ENCODE results near the gene SLC37A2.
"Not testable (repeated sequence)": the region's sequence is repeated elsewhere in the genome, so short reads cannot be mapped to it uniquely, and the experiment has no call there.

The SLC37A2 gene

DNA sequence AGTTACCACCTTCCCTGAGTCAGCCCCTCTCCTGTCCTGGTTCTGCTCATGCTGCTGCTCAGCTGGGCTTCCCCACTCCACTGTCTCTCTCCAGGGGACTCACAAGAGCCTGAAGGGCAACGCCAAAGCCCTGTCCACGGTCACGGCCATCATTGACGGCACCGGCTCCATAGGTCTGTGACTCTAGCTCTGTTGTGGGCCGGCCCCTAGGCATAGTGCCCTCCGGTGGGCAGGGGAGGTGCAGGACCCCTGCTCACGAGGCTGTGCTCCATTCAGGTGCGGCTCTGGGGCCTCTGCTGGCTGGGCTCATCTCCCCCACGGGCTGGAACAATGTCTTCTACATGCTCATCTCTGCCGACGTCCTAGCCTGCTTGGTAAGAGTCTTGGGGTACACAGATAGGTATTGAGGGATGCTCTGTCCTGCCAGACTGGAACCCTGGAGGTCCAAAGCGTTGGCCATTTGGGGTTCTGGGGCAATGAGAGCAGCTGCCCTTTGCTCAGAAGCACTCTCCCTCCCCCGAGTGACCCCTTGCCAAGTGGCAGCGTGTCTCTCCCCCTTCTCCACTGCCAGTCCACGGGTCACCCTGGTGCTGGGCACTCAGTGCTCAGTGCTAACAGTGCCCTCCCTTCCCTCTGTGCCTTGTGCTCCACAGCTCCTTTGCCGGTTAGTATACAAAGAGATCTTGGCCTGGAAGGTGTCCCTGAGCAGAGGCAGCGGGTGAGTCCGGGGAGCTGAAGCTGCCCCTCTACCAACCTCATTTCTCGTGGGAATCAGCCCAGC, 22.4 kb downstream of the SLC37A2 start:
- DNase-seq, result no peak

DNA sequence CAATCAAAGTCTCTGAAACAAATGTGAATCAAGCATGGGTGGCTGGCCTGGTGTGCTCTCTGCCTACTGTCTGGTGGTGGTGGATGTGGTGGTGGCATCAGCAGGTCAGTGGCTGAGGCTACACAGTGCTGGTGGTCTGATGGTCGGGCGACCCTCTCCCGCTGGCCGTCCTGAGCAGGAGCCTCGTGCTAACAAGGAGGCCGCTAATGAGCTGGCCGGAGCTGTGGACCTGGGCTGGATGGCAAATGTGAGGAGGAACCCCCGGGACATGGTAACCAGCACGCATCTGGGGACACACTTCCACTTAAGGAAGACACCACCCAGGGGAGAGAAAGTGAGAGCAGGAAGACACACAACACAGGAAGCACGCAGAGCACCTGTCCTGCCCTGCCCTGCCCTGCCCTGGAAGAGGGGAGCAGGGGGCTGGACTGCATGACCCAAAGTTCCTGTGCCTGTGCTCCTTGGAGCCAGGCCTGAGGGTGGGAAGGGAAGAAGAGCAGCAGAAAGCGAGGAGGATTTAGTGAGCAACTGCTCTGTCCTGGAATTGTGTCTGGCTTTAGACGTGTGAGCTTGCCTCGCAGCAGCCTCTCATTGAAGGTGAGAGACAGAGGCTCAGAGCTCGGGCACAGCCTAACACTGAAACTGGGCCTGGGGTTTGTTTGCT, 23.7 kb downstream of the SLC37A2 start:
- DNase-seq, result no peak

DNA sequence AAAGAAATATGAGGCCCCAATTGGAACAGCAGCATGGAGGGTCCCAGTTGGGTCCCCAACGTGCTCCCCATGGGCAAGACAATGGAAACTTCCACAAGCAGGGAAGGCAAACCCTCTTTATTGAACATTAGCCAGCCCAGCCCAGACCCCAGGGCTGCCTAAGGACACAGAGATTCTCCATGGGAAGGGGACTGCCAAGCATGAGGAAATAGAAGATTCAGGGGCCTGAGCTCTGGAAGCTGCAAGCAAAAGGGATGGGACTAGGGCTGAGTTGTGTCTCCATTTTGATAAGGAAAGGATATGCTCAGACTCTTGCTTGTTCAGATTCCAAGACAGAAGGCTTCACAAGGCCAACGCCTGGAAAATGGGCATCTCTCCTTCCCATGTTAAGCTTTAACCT, 25.0 kb downstream of the SLC37A2 start:
- no peak for DNase-seq

DNA sequence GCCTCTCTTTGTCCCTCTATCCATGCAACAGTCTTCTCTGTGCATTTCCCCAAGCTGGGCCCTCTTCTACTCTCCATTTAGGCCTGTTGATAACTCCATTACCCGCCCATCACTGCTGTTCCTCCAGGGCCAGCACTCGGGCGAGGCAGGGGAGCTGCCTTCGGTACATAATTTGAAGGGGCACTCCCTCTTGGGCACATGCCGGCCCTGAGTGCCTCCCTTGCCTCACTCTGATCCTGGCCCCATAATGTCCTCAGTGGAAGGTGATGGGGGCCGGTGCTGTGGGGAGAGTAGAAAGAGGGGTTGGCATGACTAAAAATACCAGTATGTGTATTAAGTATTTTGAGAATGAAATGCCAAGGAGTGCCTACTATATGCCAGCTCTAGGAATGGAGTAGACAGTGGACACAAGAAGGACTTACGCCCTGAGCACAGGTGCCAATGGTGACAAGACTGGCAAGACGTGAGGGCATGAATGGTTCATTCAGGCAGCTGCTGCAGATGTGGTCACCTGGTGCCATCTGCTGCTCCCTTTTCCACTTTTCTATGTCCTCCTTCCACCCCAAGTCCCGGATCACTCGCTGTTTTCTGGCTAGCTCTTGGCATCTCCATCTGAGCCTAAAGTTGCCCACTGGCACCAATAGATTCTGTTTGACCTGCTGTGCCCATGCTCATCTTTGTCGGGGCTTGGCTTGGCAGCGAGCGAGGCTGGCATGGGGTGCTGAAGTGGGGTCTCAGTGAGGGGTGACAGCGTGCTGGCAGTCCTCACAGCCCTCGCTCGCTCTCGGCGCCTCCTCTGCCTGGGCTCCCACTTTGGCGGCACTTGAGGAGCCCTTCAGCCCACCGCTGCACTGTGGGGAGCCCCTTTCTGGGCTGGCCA, 25.7 kb downstream of the SLC37A2 start:
- no peak for DNase-seq

DNA sequence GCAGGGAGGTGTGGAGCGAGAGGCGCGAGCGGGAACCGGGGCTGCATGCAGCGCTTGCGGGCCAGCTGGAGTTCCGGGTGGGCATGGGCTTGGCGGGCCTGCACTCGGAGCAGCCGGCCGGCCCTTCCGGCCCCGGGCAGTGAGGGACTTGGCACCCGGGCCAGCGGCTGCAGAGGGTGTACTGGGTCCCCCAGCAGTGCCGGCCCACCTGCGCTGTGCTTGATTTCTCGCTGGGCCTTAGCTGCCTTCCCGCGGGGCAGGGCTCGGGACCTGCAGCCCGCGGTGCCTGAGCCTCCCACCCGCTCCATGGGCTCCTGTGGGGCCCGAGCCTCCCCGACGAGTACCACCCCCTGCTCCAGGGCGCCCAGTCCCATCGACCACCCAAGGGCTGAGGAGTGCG, 26.4 kb downstream of the SLC37A2 start:
- DNase-seq, result not testable (repeated sequence)

DNA sequence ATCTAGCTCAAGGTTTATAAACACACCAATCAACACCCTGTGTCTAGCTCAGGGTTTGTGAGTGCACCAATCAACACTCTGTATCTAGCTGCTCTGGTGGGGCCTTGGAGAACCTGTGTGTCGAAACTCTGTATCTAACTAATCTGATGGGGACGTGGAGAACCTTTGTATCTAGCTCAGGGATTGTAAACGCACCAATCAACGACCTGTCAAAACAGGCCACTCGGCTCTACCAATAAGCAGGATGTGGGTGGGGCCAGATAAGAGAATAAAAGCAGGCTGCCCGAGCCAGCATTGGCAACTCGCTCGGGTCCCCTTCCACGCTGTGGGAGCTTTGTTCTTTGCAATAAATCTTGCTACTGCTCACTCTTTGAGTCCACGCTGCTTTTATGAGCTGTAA, 27.0 kb downstream of the SLC37A2 start:
- not testable (repeated sequence) for DNase-seq

DNA sequence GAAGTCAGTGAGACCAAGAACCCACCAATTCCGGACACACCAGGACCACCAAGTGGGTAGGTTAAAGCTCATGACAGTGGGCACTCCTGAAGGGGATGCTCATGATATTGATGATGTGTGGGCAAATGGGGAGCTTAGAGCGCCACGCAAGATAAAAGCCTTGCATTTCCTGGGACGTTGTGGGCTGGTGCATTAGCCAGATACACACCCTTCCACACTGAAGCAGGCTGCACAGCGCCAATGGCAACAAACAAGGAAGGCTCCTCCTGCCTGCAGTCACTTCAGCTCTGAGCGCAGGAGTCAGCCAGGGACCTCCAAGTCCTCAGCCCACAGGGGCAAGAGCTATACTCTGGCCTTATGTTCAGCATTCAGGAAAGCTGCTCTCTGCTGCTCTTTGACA, 27.7 kb downstream of the SLC37A2 start:
- no peak for DNase-seq

DNA sequence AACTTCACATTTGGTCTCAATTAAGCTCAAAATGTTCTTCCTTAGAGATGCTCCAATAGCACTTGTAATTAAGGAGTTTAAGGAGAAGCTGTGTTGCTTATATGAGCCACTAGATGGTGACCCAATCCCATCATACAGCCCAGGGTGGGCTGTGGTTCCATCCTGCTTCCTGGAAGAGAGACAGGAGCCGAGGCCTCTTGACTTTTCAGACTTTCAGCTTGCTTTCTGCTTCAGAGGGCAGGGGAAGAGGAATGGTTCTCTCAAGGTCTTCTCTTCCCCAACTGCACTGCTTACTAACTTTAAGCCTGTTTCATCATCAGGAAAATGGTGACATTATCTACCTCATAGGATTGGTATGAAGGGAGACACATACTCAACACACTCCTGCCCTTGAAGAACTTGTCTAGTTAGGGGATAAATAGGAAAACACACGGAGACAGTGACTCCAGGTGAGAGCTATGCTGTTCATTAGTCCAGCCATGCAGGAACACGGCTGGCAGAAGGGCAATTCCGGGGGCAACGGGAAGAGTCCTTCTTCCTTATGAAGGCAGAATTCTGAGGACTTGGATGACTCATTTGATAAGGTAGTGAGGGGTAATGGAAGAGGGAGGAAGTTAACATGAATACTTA, 28.3 kb downstream of the SLC37A2 start:
- no peak for DNase-seq

DNA sequence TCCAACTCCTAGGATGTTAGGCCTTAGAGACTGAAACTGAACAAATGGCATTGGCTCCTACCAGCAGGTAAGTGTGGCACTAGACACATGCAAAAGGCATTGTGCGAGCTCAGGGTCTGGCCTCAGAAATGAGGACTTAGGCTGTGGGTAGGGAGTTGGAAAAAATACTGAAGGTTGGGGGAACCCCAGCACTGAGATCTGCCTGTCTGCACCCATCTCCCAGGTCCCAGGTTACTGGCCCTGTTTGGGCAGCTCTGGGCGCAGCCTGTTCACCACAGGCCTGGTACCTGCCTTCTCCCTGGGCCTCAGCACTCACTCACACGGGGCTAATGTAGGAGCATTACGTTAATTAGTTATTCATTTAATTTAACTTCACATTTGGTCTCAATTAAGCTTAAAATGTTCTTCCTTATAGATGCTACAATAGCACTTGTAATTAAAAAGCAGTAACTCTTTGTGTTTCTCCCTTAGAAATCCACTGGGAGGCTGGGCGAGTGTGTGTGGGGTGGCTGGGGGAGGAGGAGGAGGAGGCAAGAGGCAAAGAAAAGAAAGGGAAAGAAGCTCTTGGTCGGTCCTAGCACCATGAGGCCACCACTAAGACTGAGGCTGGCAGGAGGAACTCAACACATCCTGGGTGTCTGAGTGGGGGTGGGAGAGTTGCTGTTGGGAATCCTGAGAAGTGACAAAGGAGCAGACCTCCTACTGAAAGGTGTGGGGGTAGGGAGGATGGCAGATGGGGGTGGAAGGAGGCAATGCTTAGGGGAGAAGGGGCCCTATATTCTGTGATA, 29.0 kb downstream of the SLC37A2 start:
- DNase-seq, result no peak

DNA sequence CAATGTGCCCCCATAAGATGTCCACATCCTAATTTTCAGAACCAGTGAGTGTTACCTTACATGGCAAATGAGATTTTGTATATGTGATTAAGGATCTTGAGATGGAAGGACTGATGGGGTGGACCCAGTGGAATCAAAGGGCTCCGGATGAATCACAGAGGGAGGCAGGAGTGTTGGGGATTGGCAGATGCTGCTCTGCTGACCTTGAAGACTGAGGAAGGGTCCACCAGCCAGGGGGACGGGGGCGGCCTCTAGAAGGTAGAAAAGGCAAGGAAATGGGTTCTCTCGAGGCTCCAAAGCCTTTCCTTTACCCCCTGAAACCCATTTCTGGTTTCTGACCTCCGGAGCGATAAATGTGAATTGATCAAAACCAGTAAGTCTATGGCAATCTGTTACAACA, 29.6 kb downstream of the SLC37A2 start:
- DNase-seq, result no peak

DNA sequence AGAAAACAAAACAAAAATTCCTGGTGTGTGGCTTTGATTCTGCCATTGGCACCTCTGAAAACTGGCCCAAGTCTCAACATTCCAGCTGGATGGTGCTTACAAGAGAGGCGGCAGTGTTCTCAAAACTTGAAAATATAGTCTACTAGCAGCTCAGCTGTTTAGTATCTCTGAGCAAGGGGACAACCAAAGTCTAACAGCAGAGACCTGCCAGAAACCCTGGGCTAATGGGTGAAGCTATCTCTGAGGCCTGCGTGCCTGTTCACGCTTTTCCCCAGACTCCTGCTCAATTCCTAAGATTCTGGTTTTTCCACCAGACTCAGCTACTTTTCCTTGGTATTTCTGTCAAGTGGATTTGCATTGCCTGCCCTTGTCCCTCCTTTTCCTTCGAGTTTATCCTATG, 30.4 kb downstream of the SLC37A2 start:
- no peak for DNase-seq

DNA sequence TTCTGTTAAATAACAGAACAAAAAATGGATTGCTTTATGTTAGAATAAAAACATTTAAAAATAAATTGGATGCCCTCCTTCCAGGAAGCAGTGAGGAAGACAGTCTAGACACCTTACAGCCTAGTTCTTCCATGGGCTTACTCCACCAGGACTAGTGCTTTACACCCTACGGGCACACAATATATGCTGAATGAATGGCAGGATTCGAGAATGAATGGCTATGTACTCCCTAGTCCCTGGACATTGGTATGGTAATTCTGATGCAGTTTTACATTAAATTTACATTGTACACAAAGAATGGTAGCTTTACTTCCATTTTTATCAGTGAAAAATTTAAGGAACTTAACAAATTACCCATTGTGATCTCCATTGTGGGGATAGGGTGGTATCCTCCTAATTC, 31.6 kb downstream of the SLC37A2 start:
- DNase-seq, result no peak

DNA sequence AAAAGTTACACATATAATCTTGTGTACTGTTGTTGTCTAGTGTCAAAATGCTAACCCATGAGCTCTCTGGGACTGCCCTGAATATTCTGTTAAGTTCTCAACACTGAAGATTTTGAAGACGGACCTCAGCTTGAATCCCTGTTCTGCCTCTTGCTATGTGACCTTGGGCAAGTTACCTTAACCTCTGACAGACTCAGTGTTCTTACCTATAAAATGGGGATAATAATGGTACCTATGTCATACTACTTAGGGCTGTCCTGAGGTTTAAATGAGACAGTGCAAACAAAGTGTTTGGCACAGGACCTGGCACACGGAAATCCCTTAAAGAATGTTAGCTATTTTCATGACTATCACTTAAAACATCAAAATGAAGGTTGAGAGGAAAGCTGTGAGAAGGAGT, 37.0 kb downstream of the SLC37A2 start:
- DNase-seq, result no peak

DNA sequence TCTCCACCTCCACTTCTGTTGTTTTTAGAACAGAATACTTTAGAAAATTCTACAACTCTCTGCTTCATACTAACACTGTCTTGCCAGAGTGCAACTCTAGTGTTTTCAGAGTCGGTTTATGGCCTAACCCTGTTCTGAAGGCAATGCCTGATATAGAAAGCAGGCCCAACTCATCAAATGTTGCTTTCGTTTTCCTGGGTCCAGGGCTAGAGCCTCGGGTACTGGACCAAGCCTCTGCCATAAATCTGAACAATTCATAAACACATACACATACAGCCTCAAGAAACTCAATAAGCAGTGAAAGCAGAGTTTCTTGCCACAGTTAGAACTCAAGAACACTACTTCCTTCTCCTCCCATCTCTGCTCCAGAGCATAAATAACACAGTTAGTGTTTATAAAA, 38.5 kb downstream of the SLC37A2 start:
- DNase-seq, result no peak

DNA sequence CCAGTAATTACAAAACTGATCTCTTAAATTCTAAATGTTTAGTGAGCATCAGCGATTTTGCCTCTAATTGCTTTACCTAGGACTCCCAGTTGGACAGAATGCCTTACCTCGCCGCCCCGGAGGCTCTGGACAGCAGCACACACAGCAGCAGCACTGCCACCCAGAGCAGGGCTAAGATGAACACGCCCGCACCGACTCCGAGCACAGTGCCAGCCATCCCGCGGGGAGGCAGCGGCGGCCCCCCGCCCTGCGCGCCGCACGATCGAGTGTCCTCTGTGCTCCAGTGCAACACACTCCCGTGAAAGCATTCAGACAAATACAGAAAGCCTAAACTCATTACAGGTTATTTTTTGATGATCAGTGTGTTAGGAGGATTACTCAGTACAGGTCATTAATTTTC, 38.9 kb downstream of the SLC37A2 start:
- no peak for DNase-seq

DNA sequence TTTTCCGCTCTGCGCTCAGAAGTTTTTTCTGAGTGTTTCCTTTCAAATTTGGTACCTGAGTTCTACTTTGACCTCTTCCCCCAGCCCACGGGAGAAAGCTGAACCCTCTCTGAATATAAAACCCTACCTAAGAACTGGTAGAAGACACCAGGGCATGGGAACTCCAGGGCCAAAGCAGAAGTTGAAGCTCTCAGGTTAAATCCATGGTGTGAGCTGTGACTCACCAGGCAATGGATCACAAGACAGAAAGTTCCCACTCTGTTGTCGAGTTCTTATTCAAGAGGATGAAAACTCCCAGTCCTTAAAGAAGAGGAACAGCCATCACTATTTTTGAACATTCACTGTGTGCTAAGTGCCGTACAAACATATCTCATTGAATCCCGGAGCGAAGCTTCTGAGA, 39.4 kb downstream of the SLC37A2 start:
- no peak for DNase-seq

DNA sequence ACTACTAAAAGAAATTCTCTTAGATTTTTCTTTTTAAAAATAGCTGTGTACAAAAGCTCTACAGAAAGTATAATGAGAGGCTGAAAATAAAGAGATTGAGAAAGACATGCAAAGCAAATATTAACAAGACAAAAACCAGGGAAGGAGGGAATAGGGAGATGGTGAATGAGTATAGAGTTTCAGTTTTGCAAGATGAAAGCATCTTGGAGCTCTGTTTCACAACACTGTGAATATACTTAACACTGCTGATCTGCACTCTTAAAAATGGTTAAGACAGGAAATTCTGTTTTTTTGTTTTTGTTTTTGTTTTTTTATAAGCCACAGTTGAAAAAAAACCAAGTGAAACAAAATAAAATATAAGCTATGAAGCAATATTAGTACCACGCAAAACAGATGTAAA, 42.8 kb downstream of the SLC37A2 start:
- DNase-seq, result no peak

DNA sequence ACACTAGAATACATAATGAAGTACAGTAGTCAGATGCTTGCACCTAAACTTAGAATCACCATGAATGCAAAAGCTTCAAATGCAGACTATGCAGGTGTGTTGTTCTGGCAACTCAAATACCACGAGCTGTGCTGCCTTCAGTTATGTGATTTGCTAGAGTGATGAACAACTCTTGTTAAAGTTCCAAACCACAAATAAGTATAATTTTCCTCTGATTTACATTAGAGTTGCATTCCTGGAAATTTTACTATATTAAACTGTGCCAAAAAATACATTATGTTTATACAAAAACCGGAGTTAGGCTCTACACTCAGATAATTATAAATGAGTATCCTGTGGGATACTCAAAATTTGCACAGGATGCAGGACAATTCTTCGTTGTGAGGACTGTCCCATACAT, 45.4 kb downstream of the SLC37A2 start:
- DNase-seq, result no peak

DNA sequence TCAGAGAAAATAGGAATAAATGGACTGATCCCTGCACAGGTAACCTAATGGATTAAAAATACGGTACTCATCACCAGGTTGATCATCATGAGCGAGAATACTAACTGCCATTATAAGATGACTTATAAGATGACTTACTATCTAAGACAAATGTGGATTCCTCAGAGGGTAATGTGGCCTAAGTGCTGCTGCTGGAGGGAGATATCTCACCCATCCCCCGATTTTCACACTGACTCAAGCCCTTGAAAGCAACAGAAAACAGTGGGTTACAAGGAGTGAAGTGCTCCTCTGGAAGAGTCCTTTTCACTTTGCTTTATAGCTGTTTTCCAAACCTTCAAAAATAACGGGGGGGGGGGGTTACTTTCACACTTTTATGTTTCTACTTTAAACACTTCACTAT, 47.4 kb downstream of the SLC37A2 start:
- DNase-seq, result no peak

DNA sequence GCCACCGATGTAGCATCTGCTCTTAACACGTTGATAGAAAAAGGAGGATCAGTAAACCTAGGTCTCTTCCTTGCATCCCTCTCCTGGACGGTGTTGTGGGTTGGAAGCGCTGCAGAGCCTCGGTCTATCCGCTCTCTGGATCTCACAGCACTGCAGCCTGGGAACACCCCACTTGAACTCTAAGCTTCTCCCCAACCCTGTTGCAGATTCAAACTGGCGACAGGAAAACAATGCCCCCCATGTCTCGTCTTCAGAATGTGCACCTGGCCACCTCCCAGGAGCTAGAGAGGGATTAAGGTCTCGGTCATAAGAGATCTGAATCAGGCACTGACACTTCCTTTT, 47.9 kb downstream of the SLC37A2 start:
- DNase-seq, result no peak

DNA sequence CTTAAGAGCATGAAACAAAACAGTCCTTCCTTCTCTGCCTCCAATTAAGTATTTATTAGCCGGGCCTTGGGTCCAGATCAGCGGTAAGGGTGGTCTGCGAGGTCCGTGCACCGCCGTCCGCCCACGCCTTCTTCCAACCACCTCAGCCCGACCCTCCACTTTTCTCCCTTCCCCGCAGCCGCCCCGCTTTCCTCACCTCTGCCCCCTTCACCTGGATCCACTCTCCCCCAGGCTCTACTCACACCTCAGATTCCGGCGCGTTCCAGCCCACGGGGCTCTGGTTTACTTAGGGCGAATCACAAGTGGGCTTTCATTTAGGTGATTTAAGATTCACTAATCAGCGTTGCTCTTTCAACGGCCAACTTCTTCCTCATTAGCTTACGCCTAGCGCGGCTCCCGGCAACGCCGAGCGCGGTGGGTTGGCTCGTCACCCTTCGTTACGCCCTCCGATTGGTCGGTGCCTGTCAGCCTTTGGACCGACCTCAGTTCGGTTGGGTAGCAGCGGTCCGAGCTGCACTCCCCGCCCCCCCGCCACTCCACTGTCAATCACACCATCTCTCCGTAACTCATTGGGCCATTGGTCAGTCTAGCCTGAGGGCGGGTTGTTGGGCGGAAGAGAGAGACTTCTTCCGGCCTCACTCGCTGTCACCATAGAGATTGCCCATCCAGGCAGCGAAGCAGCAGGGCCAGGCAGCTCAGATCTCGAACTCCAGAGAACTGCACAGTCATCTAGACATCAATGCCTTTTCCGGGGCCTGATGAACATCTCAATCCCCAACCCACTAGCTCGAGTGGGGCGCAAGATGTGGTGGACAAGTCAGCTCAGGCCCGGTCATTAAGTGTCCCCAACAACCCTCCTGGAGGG, 48.5 kb downstream of the SLC37A2 start, which contains the start of gene TMEM218:
Gene TMEM218 (minus strand): TSS at position 284 of the 865 bp plus-strand sequence. CDS start 9,385 bp downstream, outside the sequence.
- peak; percentile 79 for DNase-seq

All from NCI-H2107 (cell line).